SK-N-SH (cell line): ENCODE measurements around the gene UBN1. TPM values are rescaled to one million over a fixed set of nuclear protein-coding genes. Genes with fewer than 3 reads are reported as not detected.

ENCODE experiments used
- CTCF ChIA-PET: fragments of 300-600, 350-600 bp; formaldehyde crosslinking; extraction: SDS; loops from one replicate; lab custom pipeline; 2021; lab: Yijun Ruan, JAX
- POLR2A ChIA-PET: fragments of 350-600 bp; sonication (Branson Sonifier 250); formaldehyde crosslinking; extraction: SDS; loops from one replicate; lab custom pipeline; 2020; ENCODE audit warnings: antibody characterized with exemption, inconsistent platforms; lab: Yijun Ruan, JAX
- DNase-seq: peaks from one replicate; pipeline ENCODE4 v3.0.0; 2012
- H2AFZ ChIP-seq: fragments of 200-600 bp; sonication (generic); 2 replicates; pipeline ENCODE4 v1.8.1; 2016; ENCODE audit warnings: antibody characterized with exemption, mild to moderate bottlenecking, low read depth
- H3F3A ChIP-seq: fragments of 200-600 bp; sonication (generic); replicated peaks from 2 replicates; pipeline ENCODE3; 2016; ENCODE audit warnings: antibody characterized with exemption, mild to moderate bottlenecking; ENCODE audit not compliant: insufficient read depth
- H3K27ac ChIP-seq, 2 experiments: fragments of 200-500 bp in 1 of 2; fragments of 200-600 bp in 1 of 2; sonication (Bioruptor generic) in 1 of 2; sonication (generic), shearing (Covaris generic) in 1 of 2; 2 replicates each; pipeline versions ENCODE4 v1.5.1 to v1.6.1; 2014 to 2016; ENCODE audit warnings: low read depth in 2 of 2, inconsistent platforms in 1 of 2, low read length in 1 of 2, mild to moderate bottlenecking in 1 of 2, mixed read lengths in 1 of 2
- H3K27me3 ChIP-seq: fragments of 200-600 bp; sonication (generic), shearing (Covaris generic); 2 replicates; pipeline ENCODE4 v1.6.1; 2016; ENCODE audit warnings: mixed run types; ENCODE audit not compliant: insufficient read depth
- H3K36me3 ChIP-seq, 2 experiments: fragments of 200-500 bp in 1 of 2; fragments of 200-600 bp in 1 of 2; sonication (Bioruptor generic) in 1 of 2; sonication (generic) in 1 of 2; replicated peaks in 1 of 2; 2 replicates each; pipeline versions ENCODE3 to v1.5.1; 2014 to 2016; ENCODE audit warnings: low read length in 1 of 2, mild to moderate bottlenecking in 1 of 2; ENCODE audit not compliant: insufficient read depth in 2 of 2, control insufficient read depth in 1 of 2
- H3K4me1 ChIP-seq, 2 experiments: fragments of 200-500 bp in 1 of 2; fragments of 200-600 bp in 1 of 2; sonication (Bioruptor generic) in 1 of 2; sonication (generic), shearing (Covaris generic) in 1 of 2; 2 replicates each; pipeline versions ENCODE4 v1.5.1 to v1.6.1; 2014 to 2016; ENCODE audit warnings: low read depth in 1 of 2, low read length in 1 of 2, mixed run types in 1 of 2; ENCODE audit not compliant: insufficient read depth in 2 of 2, control insufficient read depth in 1 of 2
- H3K4me2 ChIP-seq: fragments of 200-600 bp; sonication (generic), shearing (Covaris generic); 2 replicates; pipeline ENCODE4 v1.6.1; 2017; ENCODE audit warnings: mixed run types
- H3K4me3 ChIP-seq, 2 experiments: fragments of 200-500 bp in 1 of 2; fragments of 200-600 bp in 1 of 2; sonication (Bioruptor generic) in 1 of 2; sonication (generic), shearing (Covaris generic) in 1 of 2; 2 replicates each; pipeline versions ENCODE4 v1.5.1 to v1.8.1; 2014 to 2016; ENCODE audit warnings: low read depth in 2 of 2, inconsistent platforms in 1 of 2, low read length in 1 of 2, mild to moderate bottlenecking in 1 of 2, mixed read lengths in 1 of 2, moderate library complexity in 1 of 2
- H3K79me2 ChIP-seq: fragments of 200-600 bp; sonication (generic); 2 replicates; pipeline ENCODE4 v1.8.1; 2017; ENCODE audit warnings: mild to moderate bottlenecking; ENCODE audit not compliant: insufficient read depth
- H3K9ac ChIP-seq: fragments of 200-600 bp; sonication (generic); 2 replicates; pipeline ENCODE4 v1.6.1; 2017; ENCODE audit warnings: mixed run types
- H3K9me2 ChIP-seq: fragments of 200-600 bp; sonication (generic); 2 replicates; pipeline ENCODE4 v1.6.1; 2017; ENCODE audit warnings: mixed run types
- H3K9me3 ChIP-seq: fragments of 200-600 bp; sonication (generic); 2 replicates; pipeline ENCODE4 v1.6.1; 2017; ENCODE audit warnings: mixed run types, mild to moderate bottlenecking, moderate library complexity
- H4K20me1 ChIP-seq: fragments of 200-600 bp; sonication (generic); 2 replicates; pipeline ENCODE4 v1.6.1; 2017; ENCODE audit warnings: mild to moderate bottlenecking, mixed run types; ENCODE audit not compliant: insufficient read depth
- FOSL2 ChIP-seq: IDR thresholded peaks from 2 replicates; pipeline ENCODE4 v1.4.0; 2012; ENCODE audit warnings: low read depth, mild to moderate bottlenecking, moderate library complexity, borderline replicate concordance
- GABPA ChIP-seq: IDR thresholded peaks from 2 replicates; pipeline ENCODE4 v1.4.0; 2012; ENCODE audit warnings: low read depth, mild to moderate bottlenecking
- GATA2 ChIP-seq: sonication (generic); formaldehyde crosslinking; IDR thresholded peaks from 2 replicates; pipeline ENCODE4 v1.5.0; 2020; ENCODE audit warnings: mild to moderate bottlenecking, missing genetic modification reagents
- MXI1 ChIP-seq: IDR thresholded peaks from 2 replicates; pipeline ENCODE4 v1.6.1; 2012; ENCODE audit warnings: mild to moderate bottlenecking, low read depth, low read length, improper control_type of control experiment
- NFIC ChIP-seq: IDR thresholded peaks from 2 replicates; pipeline ENCODE4 v1.4.0; 2012; ENCODE audit warnings: borderline replicate concordance
- POLR2AphosphoS5 ChIP-seq: IDR thresholded peaks from 2 replicates; pipeline ENCODE4 v1.6.1; 2012; ENCODE audit warnings: low read depth, low read length
- RFX5 ChIP-seq: IDR thresholded peaks from 2 replicates; pipeline ENCODE4 v1.6.1; 2012; ENCODE audit warnings: mild to moderate bottlenecking, improper control_type of control experiment, low read length
- SMC3 ChIP-seq: IDR thresholded peaks from 2 replicates; pipeline ENCODE4 v1.6.1; 2012; ENCODE audit warnings: low read depth, low read length, improper control_type of control experiment
- TCF12 ChIP-seq: IDR thresholded peaks from 2 replicates; pipeline ENCODE4 v1.4.0; 2012
- WGBS: methylation state at CpG from one replicate; pipeline ENCODE4 v1.1.6; 2017; ENCODE audit warnings: low lambda C conversion rate; 5-methylcytosine and 5-hydroxymethylcytosine counted together
- polyA plus RNA-seq, 3 experiments: library from polyadenylated mRNA; depleted of rRNA; stranded (reverse); fragments of >200 nt; gene quantifications; 2 replicates each; pipeline ENCODE4 v1.2.3, GENCODE V29; 2012
- TF ChIP-seq, protein P1 (sequence below): fragments of 150-350 bp; IDR thresholded peaks from 2 replicates; pipeline ENCODE4 v1.6.1; 2017; ENCODE audit warnings: antibody characterized with exemption, low read length, low read depth, borderline replicate concordance
- TF ChIP-seq, protein P2 (sequence below): IDR thresholded peaks from 2 replicates; pipeline ENCODE4 v1.4.0; 2012; ENCODE audit warnings: low read depth

UBN1 gene
- polyA plus RNA-seq, 1 of the 3 experiments (the other 2 are of a cell fraction), result 10.9 TPM

DNA sequence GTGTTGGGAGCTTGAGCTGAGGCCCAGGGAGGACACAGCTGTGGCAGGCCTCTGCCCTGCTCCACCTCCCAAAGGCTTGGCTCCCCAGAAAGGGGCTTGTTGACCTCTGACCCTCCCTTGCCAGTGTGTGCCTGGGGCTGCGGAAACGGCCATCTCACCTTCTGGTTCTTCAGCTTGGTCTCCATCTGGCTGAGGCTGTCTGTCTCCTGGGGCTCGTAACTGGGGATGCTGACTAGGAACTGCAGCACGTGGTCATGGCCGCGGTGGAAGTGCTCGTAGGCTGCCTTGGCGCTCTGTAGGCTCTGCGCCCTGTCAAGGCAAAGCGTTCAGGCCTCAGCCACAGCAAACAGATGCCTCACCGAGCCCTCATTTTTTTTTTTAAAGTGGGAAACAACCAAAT, 42.7 kb downstream of the UBN1 start (continued):
- TF ChIP-seq, protein P1, sequence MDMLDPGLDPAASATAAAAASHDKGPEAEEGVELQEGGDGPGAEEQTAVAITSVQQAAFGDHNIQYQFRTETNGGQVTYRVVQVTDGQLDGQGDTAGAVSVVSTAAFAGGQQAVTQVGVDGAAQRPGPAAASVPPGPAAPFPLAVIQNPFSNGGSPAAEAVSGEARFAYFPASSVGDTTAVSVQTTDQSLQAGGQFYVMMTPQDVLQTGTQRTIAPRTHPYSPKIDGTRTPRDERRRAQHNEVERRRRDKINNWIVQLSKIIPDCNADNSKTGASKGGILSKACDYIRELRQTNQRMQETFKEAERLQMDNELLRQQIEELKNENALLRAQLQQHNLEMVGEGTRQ, result no peak
- TF ChIP-seq RFX5 (no peak), POLR2AphosphoS5 (no peak)
- TF ChIP-seq, all 33 proteins: peak for 0

DNA sequence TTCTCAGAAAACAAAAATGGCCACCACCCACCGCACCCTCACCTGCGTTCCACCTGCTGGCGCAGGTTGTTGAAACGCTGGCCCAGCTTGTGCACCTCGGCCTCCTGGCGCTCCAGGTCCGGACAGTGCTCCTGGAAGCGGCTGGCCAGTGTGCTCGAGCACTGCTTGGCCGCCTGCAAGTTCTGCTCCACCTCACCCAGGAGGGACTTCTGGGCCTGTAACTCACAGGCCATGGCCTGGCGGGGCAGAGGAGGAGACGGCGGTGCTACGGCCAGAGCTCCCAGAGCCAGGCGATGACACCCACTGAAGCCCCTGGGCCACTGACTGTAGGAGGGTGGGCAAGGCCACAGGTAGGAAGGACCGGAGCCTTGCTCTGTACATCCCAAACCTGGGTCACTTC, 43.4 kb downstream of the UBN1 start:
- H3K9me3 ChIP-seq, result no peaks in the 10 kb centered on the region
- POLR2A ChIA-PET, result no interaction called here
- CTCF ChIA-PET, result no interaction called here

DNA sequence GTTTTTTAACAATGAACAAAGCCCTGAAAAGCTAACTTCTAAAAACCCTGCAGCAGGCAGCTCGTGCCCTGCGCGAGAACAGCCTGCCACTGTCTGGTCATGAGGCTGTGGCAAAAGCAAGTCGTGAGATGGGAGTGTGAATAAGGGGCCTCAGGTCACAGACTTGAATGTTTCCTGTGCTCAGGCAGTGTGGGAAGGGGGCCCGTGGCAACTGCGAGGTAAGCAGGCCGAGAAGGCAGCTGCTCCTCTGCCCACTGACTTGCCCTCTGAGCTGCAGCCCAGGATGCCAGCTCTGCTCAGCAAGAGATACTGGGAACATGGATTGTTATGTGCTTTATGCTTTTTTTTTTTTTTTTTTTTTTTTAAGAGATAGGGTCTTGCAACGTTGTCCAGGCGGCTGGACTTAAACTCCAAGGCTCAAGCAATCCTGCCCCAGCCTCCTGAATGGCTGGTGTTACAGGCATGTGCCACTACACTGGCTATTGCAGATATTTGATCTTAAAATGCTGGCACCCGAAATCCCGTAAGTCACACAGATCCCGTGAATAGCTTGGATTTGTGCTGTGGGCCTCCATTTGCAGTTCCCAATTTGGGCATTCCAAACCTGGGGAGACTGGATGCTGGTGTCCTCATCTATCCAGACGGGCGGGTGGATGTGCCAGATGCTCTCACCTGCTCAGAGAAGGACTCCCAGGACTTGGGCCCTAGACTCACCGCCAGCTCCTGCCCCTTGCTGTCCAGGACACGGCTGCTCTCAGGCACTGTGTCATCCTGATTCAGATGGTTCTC, 44.0 kb downstream of the UBN1 start:
- no peak overlapping the region for H3K4me2 ChIP-seq
- TF ChIP-seq SMC3 (no peak), MXI1 (no peak), GABPA (no peak), GATA2 (CRISPR knock-in tag) (no peak), NFIC (no peak), TCF12 (no peak)
- TF ChIP-seq, protein P2, sequence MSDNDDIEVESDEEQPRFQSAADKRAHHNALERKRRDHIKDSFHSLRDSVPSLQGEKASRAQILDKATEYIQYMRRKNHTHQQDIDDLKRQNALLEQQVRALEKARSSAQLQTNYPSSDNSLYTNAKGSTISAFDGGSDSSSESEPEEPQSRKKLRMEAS, result no peak
- TF ChIP-seq, all 33 proteins: peak for 0
- POLR2A ChIA-PET, result no interaction called here
- no peaks in the 10 kb centered on the region for H3K9me3 ChIP-seq
- H3K4me1 ChIP-seq, result no peaks in the 10 kb centered on the region
- WGBS, result 96% methylated on average over 14 of the region's 16 CpGs
- H3K9ac ChIP-seq, result no peak overlapping the region
- CTCF ChIA-PET, result interaction anchor here (1.0 kb wide), 1 partner anchor 65 kb away, joined by 3 read pairs; no protein-coding TSS in a partner anchor
- H3K36me3 ChIP-seq, result peaks cover 0 to 48% of the 10 kb centered on the region in 2 experiments
- no peak overlapping the region for H2AFZ ChIP-seq
- H4K20me1 ChIP-seq, result no peaks in the 10 kb centered on the region
- H3K27me3 ChIP-seq, result no peaks in the 10 kb centered on the region
- no peaks in the 10 kb centered on the region for H3K79me2 ChIP-seq
- no peak for DNase-seq
- H3K27ac ChIP-seq, result no peak overlapping the region
- no peaks in the 10 kb centered on the region for H3K9me2 ChIP-seq
- no peaks in the 10 kb centered on the region for H3F3A ChIP-seq
- H3K4me3 ChIP-seq, result no peak overlapping the region

More for the DNA sequence above, 43.4 kb downstream of the UBN1 start:
- no peaks in the 10 kb centered on the region for H3K4me1 ChIP-seq
- no peaks in the 10 kb centered on the region for H4K20me1 ChIP-seq
- H3K27ac ChIP-seq, result no peak overlapping the region
- H3K36me3 ChIP-seq, result peaks cover 0 to 54% of the 10 kb centered on the region in 2 experiments
- no peaks in the 10 kb centered on the region for H3K9me2 ChIP-seq
- no peak overlapping the region for H3K4me2 ChIP-seq
- H3K4me3 ChIP-seq, result no peak overlapping the region
- DNase-seq, result no peak
- TF ChIP-seq FOSL2 (no peak), SMC3 (no peak), POLR2AphosphoS5 (no peak)
- H3F3A ChIP-seq, result no peaks in the 10 kb centered on the region
- no peak overlapping the region for H3K9ac ChIP-seq
- H3K27me3 ChIP-seq, result no peaks in the 10 kb centered on the region
- H2AFZ ChIP-seq, result no peak overlapping the region
- H3K79me2 ChIP-seq, result no peaks in the 10 kb centered on the region
- WGBS, result 96% methylated on average over 9 of the region's 16 CpGs
